ENCODE measurements around the gene TESK2. TPM values are rescaled to one million over a fixed set of nuclear protein-coding genes. Genes with fewer than 3 reads are reported as not detected.

The TESK2 gene
- total RNA-seq, 1 experiment from 2014 or later, result 5.0 TPM

DNA sequence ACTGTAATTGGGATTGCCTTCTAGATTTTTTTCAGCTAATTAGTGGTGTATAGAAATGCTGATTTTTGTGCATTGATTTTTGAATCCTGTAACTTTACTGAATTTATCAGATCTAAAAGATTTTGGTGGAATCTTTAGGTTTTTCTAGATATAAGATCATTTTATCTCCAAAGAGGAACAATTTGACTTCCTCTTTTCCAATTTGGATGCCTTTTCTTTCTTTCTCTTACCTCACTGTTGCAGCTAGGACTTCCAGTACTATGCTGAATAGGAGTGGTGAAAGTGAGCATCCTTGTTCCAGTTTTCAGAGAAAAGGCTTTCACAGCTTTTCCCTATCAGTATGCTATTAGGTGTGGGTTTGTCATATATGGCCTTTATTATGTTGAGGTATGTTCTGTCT is 53.6 kb downstream of the TESK2 start:
- ChIA-PET POLR2A (no interaction called here), RAD21 (ENCODE audit: low non-redundant PET in 1 of 2, low total read pairs in 2 of 2, uncharacterized antibody in 2 of 2, unreplicated experiment in 2 of 2) (no interaction called here), CTCF (no interaction called here)
- H3K79me2 ChIP-seq (ENCODE audit: insufficient read depth, low read length), result no peaks in the 10 kb centered on the region
- intact Hi-C loops (cut with micrococcal nuclease), result no loop called here
- no peak overlapping the region for H3K4me3 ChIP-seq (replicated peaks in 1 of 2; ENCODE audit: low read depth in 1 of 2, low read length in 2 of 2)
- no peaks in the 10 kb centered on the region for H3K36me3 ChIP-seq (ENCODE audit: control insufficient read depth in 1 of 2, insufficient read depth in 2 of 2, low read length in 2 of 2)
- no peaks in the 10 kb centered on the region for H3K27me3 ChIP-seq (ENCODE audit: insufficient read depth, low read length)
- no peak overlapping the region for H3K9ac ChIP-seq (ENCODE audit: low read length)
- no peak overlapping the region for H3K4me2 ChIP-seq (ENCODE audit: low read length)
- no peak for ATAC-seq
- H3K9me2 ChIP-seq (ENCODE audit: insufficient read depth), result no peaks in the 10 kb centered on the region
- BruUV-seq (replicated peaks), result no TSS peak
- H4K20me1 ChIP-seq (ENCODE audit: insufficient read depth), result no peaks in the 10 kb centered on the region
- H3K4me1 ChIP-seq (ENCODE audit: control insufficient read depth in 1 of 2, insufficient read depth in 2 of 2, low read length in 2 of 2), result no peaks in the 10 kb centered on the region
- no peak overlapping the region for H3K27ac ChIP-seq (ENCODE audit: low read depth, low read length)
- no peak for DNase-seq (ENCODE audit: low read depth, low spot score)
- H3K9me3 ChIP-seq (ENCODE audit: control insufficient read depth in 1 of 2, insufficient read depth in 1 of 2, low read depth in 1 of 2, low read length in 2 of 2), result no peaks in the 10 kb centered on the region
- TF ChIP-seq POLR2A (IDR thresholded peaks at IDR 0.05; ENCODE audit: borderline replicate concordance, extremely low read depth, insufficient read depth, insufficient read length) (no peak), EZH2 (IDR thresholded peaks at IDR 0.05) (no peak)
- TF ChIP-seq, protein P1, sequence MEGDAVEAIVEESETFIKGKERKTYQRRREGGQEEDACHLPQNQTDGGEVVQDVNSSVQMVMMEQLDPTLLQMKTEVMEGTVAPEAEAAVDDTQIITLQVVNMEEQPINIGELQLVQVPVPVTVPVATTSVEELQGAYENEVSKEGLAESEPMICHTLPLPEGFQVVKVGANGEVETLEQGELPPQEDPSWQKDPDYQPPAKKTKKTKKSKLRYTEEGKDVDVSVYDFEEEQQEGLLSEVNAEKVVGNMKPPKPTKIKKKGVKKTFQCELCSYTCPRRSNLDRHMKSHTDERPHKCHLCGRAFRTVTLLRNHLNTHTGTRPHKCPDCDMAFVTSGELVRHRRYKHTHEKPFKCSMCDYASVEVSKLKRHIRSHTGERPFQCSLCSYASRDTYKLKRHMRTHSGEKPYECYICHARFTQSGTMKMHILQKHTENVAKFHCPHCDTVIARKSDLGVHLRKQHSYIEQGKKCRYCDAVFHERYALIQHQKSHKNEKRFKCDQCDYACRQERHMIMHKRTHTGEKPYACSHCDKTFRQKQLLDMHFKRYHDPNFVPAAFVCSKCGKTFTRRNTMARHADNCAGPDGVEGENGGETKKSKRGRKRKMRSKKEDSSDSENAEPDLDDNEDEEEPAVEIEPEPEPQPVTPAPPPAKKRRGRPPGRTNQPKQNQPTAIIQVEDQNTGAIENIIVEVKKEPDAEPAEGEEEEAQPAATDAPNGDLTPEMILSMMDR (IDR thresholded peaks at IDR 0.05 in 2 of 3, conservative IDR thresholded peaks at IDR 0.05 in 1 of 3; ENCODE audit: borderline replicate concordance in 1 of 3, insufficient read depth in 1 of 3, low read depth in 2 of 3, low read length in 2 of 3), result no peak
- TF ChIP-seq, protein P2, sequence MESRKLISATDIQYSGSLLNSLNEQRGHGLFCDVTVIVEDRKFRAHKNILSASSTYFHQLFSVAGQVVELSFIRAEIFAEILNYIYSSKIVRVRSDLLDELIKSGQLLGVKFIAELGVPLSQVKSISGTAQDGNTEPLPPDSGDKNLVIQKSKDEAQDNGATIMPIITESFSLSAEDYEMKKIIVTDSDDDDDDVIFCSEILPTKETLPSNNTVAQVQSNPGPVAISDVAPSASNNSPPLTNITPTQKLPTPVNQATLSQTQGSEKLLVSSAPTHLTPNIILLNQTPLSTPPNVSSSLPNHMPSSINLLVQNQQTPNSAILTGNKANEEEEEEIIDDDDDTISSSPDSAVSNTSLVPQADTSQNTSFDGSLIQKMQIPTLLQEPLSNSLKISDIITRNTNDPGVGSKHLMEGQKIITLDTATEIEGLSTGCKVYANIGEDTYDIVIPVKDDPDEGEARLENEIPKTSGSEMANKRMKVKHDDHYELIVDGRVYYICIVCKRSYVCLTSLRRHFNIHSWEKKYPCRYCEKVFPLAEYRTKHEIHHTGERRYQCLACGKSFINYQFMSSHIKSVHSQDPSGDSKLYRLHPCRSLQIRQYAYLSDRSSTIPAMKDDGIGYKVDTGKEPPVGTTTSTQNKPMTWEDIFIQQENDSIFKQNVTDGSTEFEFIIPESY (IDR thresholded peaks at IDR 0.05; ENCODE audit: extremely low read depth, insufficient replicate concordance, low read length), result no peak
- no peak overlapping the region for H2AFZ ChIP-seq (ENCODE audit: low read depth, low read length, poor library complexity, severe bottlenecking)

DNA sequence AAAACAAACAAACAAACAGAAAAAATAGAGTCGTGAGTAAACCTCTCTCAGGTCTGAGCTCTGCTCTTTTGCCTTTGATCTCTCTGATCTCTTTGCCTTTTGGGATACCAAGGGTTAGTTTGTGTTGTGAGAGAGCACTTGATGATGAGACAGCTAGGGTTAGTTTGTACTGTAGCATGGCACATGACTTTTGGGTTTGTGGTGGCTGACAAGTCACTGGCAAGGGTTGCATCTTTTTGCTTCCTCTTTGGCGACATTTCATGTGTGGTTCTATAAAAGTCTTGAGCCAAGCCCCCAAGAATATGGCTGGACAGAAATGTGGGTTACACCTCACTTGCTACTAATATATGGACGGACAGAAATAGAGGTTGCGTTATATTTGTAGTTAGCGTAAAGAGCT is 60.5 kb downstream of the TESK2 start:
- ChIA-PET RAD21 (ENCODE audit: low non-redundant PET in 1 of 2, low total read pairs in 2 of 2, uncharacterized antibody in 2 of 2, unreplicated experiment in 2 of 2) (no interaction called here), CTCF (no interaction called here), POLR2A (no interaction called here)
- Histone ChIP-seq H3K36me3 (ENCODE audit: control insufficient read depth in 1 of 2, insufficient read depth in 2 of 2, low read length in 2 of 2) (no peaks in the 10 kb centered on the region), H3K9me2 (ENCODE audit: insufficient read depth) (no peaks in the 10 kb centered on the region), H2AFZ (ENCODE audit: low read depth, low read length, poor library complexity, severe bottlenecking) (no peak overlapping the region), H3K79me2 (ENCODE audit: insufficient read depth, low read length) (no peaks in the 10 kb centered on the region), H3K9ac (ENCODE audit: low read length) (no peak overlapping the region), H3K9me3 (ENCODE audit: control insufficient read depth in 1 of 2, insufficient read depth in 1 of 2, low read depth in 1 of 2, low read length in 2 of 2) (no peaks in the 10 kb centered on the region), H3K4me1 (ENCODE audit: control insufficient read depth in 1 of 2, insufficient read depth in 2 of 2, low read length in 2 of 2) (no peaks in the 10 kb centered on the region), H4K20me1 (ENCODE audit: insufficient read depth) (no peaks in the 10 kb centered on the region), H3K4me2 (ENCODE audit: low read length) (no peak overlapping the region), H3K4me3 (replicated peaks in 1 of 2; ENCODE audit: low read depth in 1 of 2, low read length in 2 of 2) (no peak overlapping the region), H3K27me3 (ENCODE audit: insufficient read depth, low read length) (no peaks in the 10 kb centered on the region), H3K27ac (ENCODE audit: low read depth, low read length) (no peak overlapping the region)
- ATAC-seq (no peak), DNase-seq (ENCODE audit: low read depth, low spot score) (no peak)
- TF ChIP-seq, protein P3, sequence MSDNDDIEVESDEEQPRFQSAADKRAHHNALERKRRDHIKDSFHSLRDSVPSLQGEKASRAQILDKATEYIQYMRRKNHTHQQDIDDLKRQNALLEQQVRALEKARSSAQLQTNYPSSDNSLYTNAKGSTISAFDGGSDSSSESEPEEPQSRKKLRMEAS (IDR thresholded peaks at IDR 0.05), result no peak
- TF ChIP-seq ZFX (IDR thresholded peaks at IDR 0.05) (no peak), SRF (IDR thresholded peaks at IDR 0.05; ENCODE audit: low read depth) (no peak), EGR1 (IDR thresholded peaks at IDR 0.05; ENCODE audit: low read depth) (no peak), JUND (IDR thresholded peaks at IDR 0.05) (no peak)
- TF ChIP-seq, protein P4, sequence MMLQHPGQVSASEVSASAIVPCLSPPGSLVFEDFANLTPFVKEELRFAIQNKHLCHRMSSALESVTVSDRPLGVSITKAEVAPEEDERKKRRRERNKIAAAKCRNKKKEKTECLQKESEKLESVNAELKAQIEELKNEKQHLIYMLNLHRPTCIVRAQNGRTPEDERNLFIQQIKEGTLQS (IDR thresholded peaks at IDR 0.05), result no peak
- intact Hi-C loops (cut with micrococcal nuclease), result no loop called here
- BruUV-seq (replicated peaks), result no TSS peak
